Osteocyte (in vitro differentiated cells): ENCODE measurements around the gene STRN4. TPM values are rescaled to one million over a fixed set of nuclear protein-coding genes. Genes with fewer than 3 reads are reported as not detected.

Source experiments
- DNase-seq: peaks from one replicate; pipeline ENCODE4 v3.0.0; 2021; ENCODE audit warnings: mixed read lengths; ENCODE audit not compliant: unreplicated experiment; ENCODE audit errors: extremely low spot score
- H3K27ac Mint-ChIP-seq: one replicate; pipeline ENCODE4 v1.8.0; 2021; ENCODE audit warnings: mild to moderate bottlenecking, mixed read lengths; ENCODE audit not compliant: unreplicated experiment
- H3K27me3 Mint-ChIP-seq: one replicate; pipeline ENCODE4 v1.8.0; 2021; ENCODE audit warnings: mixed read lengths; ENCODE audit not compliant: unreplicated experiment
- H3K36me3 Mint-ChIP-seq: one replicate; pipeline ENCODE4 v1.8.0; 2021; ENCODE audit warnings: mixed read lengths; ENCODE audit not compliant: unreplicated experiment
- H3K4me1 Mint-ChIP-seq: one replicate; pipeline ENCODE4 v1.8.0; 2021; ENCODE audit warnings: mixed read lengths; ENCODE audit not compliant: unreplicated experiment
- H3K4me3 Mint-ChIP-seq: one replicate; pipeline ENCODE4 v1.8.0; 2021; ENCODE audit warnings: mild to moderate bottlenecking, moderate library complexity, mixed read lengths; ENCODE audit not compliant: unreplicated experiment
- H3K9me3 Mint-ChIP-seq: one replicate; pipeline ENCODE4 v1.8.0; 2021; ENCODE audit warnings: mixed read lengths; ENCODE audit not compliant: unreplicated experiment
- CTCF ChIP-seq: fragments of 200-600 bp; sonication (generic); IDR thresholded peaks from 2 replicates; pipeline ENCODE4 v1.5.0; 2021; ENCODE audit warnings: antibody characterized with exemption, mild to moderate bottlenecking, moderate library complexity
- total RNA-seq: library from RNA; stranded (reverse); gene quantifications from 2 replicates; pipeline ENCODE4 v1.2.1, GENCODE V29; 2021

Gene STRN4
- total RNA-seq, 1 donor from 2014 or later, result 93.5 TPM

DNA sequence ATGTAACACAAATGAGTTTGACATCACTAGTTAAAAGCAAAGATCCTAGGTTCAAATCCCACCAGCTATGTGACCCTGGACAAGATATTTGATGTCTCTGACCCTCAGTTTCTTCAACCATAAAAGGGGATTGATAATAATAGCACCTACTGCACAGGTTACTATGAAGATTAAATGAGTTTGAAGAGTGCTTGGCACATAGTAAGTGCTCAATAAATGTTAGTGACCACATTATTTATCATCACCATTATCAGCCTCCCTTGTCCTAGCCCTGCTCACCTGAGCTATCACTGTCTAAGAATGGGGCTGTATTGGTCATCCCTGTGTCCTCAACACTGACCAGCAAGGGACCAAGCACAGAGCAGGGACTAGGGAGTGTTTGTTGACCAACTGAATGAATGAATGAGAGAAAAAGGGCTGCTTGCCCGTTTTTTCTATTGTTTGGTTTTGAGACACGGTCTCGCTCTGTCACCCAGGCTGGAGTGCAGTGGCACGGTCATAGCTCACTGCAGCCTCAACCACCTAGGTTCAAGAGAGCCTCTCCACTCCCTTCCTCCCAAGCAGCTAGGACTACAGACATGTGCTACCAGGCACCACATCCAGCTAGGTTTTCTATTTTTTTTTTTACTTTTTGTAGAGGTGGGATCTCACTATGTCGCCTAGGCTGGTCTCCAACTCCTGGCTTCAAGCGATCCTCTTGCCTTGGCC lies 58.7 kb downstream of the STRN4 start:
- no peaks in the 10 kb centered on the region for H3K9me3 Mint-ChIP-seq
- H3K4me1 Mint-ChIP-seq, result no peaks in the 10 kb centered on the region
- no peak overlapping the region for H3K27ac Mint-ChIP-seq
- peaks cover 45% of the 10 kb centered on the region for H3K36me3 Mint-ChIP-seq
- H3K4me3 Mint-ChIP-seq, result no peak overlapping the region
- H3K27me3 Mint-ChIP-seq, result no peaks in the 10 kb centered on the region
- no peak for TF ChIP-seq CTCF
- no peak for DNase-seq

- DNase-seq, result no peak
- no peaks in the 10 kb centered on the region for H3K9me3 Mint-ChIP-seq
- no peak overlapping the region for H3K27ac Mint-ChIP-seq
- H3K4me1 Mint-ChIP-seq, result no peaks in the 10 kb centered on the region
- H3K4me3 Mint-ChIP-seq, result no peak overlapping the region
- TF ChIP-seq CTCF, result no peak
- peaks cover 25% of the 10 kb centered on the region for H3K36me3 Mint-ChIP-seq
- H3K27me3 Mint-ChIP-seq, result no peaks in the 10 kb centered on the region
Measured at GRCh38 chr19:46685189-46685588, 61.1 kb downstream of the STRN4 start.

DNA sequence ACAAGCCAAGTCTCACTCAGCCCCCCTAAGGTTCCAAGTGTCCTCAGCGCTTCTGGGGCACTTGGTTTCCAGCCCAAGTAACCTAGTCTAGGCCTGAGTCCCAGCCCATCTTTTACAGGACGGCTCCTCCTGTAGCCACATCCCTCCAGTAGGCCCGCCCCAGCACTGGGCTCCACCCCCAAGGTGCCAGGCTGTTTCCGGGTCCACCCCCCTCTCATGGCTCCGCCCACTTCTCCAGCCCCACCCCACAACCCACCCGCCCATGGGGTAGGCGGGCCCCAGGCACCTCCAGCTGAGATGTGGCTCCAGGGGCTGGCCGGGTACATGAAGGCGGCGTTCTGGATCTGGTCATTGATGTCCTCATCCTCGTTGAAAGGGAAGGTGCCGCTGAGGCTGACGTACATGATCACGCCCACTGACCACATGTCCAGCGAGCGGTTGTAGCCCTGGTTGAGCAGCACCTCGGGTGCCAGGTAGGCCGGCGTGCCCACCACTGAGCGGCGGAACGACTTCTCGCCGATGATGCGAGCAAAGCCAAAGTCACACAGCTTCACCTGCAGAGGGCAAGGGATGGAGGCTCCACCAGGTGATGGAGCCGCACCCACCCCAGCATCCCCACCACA lies 68.0 kb downstream of the STRN4 start:
- H3K4me3 Mint-ChIP-seq, result no peak overlapping the region
- TF ChIP-seq CTCF, result no peak
- H3K27me3 Mint-ChIP-seq, result no peaks in the 10 kb centered on the region
- H3K9me3 Mint-ChIP-seq, result no peaks in the 10 kb centered on the region
- peaks cover 34% of the 10 kb centered on the region for H3K36me3 Mint-ChIP-seq
- no peak overlapping the region for H3K27ac Mint-ChIP-seq
- DNase-seq, result no peak
- no peaks in the 10 kb centered on the region for H3K4me1 Mint-ChIP-seq

- no peaks in the 10 kb centered on the region for H3K27me3 Mint-ChIP-seq
Measured at GRCh38 chr19:46674416-46675178, 71.7 kb downstream of the STRN4 start.

More at GRCh38 chr19:46674416-46675178, 71.7 kb downstream of the STRN4 start:
- TF ChIP-seq CTCF, result no peak
- H3K36me3 Mint-ChIP-seq, result peaks cover 23% of the 10 kb centered on the region
- no peak for DNase-seq
- H3K9me3 Mint-ChIP-seq, result no peaks in the 10 kb centered on the region
- H3K4me3 Mint-ChIP-seq, result no peak overlapping the region
- no peak overlapping the region for H3K27ac Mint-ChIP-seq
- H3K4me1 Mint-ChIP-seq, result no peaks in the 10 kb centered on the region
